Measurements from ENCODE around the gene GPHN. TPM values are rescaled to one million over a fixed set of nuclear protein-coding genes. Genes with fewer than 3 reads are reported as not detected.

Gene GPHN
- total and polyA plus RNA-seq, 2 donors (not counting 3 experiments of a cell fraction or from before 2014, with no cell fraction given): 5.1 to 23.2 TPM

GRCh38 chr14:66859063-66859671, 351.2 kb downstream of the GPHN start:
- H3K9me3 ChIP-seq (replicated peaks; ENCODE audit: control insufficient read depth, insufficient read depth, low read length): no peaks in the 10 kb centered on the region
- ChIA-PET CTCF (no interaction called here), POLR2A (no interaction called here)
- no peak for TF ChIP-seq MAX (IDR thresholded peaks at IDR 0.05; ENCODE audit: insufficient read depth, insufficient read length)
- no peak for TF ChIP-seq GATA2 (IDR thresholded peaks at IDR 0.05; ENCODE audit: insufficient read depth, insufficient read length, low read depth, low read length)
- TF ChIP-seq POLR2AphosphoS5 (IDR thresholded peaks at IDR 0.05; ENCODE audit: insufficient read depth, low read depth, low read length): no peak
- TF ChIP-seq POLR2A (IDR thresholded peaks at IDR 0.05; ENCODE audit: low read depth, low read length): no peak
- no peak for TF ChIP-seq CTCF (IDR thresholded peaks at IDR 0.05; ENCODE audit: extremely low read depth in 1 of 2, insufficient read depth in 1 of 2, low read depth in 1 of 2, low read length in 2 of 2)
- TF ChIP-seq JUN (IDR thresholded peaks at IDR 0.05; ENCODE audit: borderline replicate concordance, insufficient read depth, insufficient read length, low read depth): no peak
- no peak for TF ChIP-seq EZH2 (IDR thresholded peaks at IDR 0.05; ENCODE audit: borderline replicate concordance, low read depth, low read length, severe bottlenecking)
- TF ChIP-seq MYC (IDR thresholded peaks at IDR 0.05; ENCODE audit: low read depth, low read length): no peak
- TF ChIP-seq FOS (IDR thresholded peaks at IDR 0.05; ENCODE audit: borderline replicate concordance, insufficient read depth, low read length): no peak
- H3K79me2 ChIP-seq (ENCODE audit: control insufficient read depth, insufficient read depth, low read length): no peaks in the 10 kb centered on the region
- H2AFZ ChIP-seq (ENCODE audit: low read depth, low read length): no peak overlapping the region
- H3K4me1 ChIP-seq (ENCODE audit: control insufficient read depth, extremely low read depth, insufficient read depth, low read length): no peaks in the 10 kb centered on the region
- H3K36me3 ChIP-seq (ENCODE audit: control insufficient read depth in 2 of 2, extremely low read depth in 1 of 2, insufficient read depth in 2 of 2, low read length in 2 of 2): no peaks in the 10 kb centered on the region
- BruUV-seq (replicated peaks): no TSS peak
- DNase-seq (ENCODE audit: low read depth, low spot score) (no peak), FAIRE-seq (no peak)
- H3K27ac ChIP-seq (ENCODE audit: insufficient read depth, low read depth, low read length): no peak overlapping the region
- H4K20me1 ChIP-seq (replicated peaks; ENCODE audit: control insufficient read depth, extremely low read depth, insufficient read depth, low read length): no peaks in the 10 kb centered on the region
- dilution Hi-C loops (cut with MboI; ENCODE audit: extremely low pct_ligation_motif_present, low sequenced_read_pairs) (no loop called here), intact Hi-C loops (cut with micrococcal nuclease) (no loop called here)
- no peak overlapping the region for H3K9ac ChIP-seq (replicated peaks; ENCODE audit: extremely low read depth, insufficient read depth, low read length)
- H3K27me3 ChIP-seq (ENCODE audit: control insufficient read depth in 2 of 2, insufficient read depth in 2 of 2, low read length in 2 of 2): no peaks in the 10 kb centered on the region
- H3K4me3 ChIP-seq (replicated peaks in 1 of 3; ENCODE audit: insufficient read depth in 1 of 3, low read depth in 1 of 3, low read length in 3 of 3): no peak overlapping the region
- no peaks in the 10 kb centered on the region for H3K9me1 ChIP-seq (replicated peaks; ENCODE audit: control insufficient read depth, extremely low read depth, insufficient read depth, low read length)
- no peak overlapping the region for H3K4me2 ChIP-seq (ENCODE audit: insufficient read depth, low read length)
